Tibial artery (tissue), 4 donors: ENCODE data around the gene FHDC1.

Experiments
- DNase-seq, 2 donors: peaks; one replicate each; pipeline ENCODE4 v3.0.0-alpha.2; 2019
- H3K27ac ChIP-seq, 2 donors: fragments of 200-600 bp; sonication (generic) in 1 of 2; 1 replicate in 1 of 2; 2 replicates in 1 of 2; pipeline ENCODE4 v1.5.1; 2018 to 2019; ENCODE audit warnings: mild to moderate bottlenecking in 1 of 2
- H3K27me3 ChIP-seq, 2 donors: fragments of 200-600 bp; sonication (generic) in 1 of 2; one replicate each; pipeline versions ENCODE4 v1.5.1 to v1.6.0; 2016 to 2019
- H3K36me3 ChIP-seq, 3 donors: fragments of 200-600 bp; sonication (generic) in 2 of 3; one replicate each; pipeline ENCODE4 v1.5.1; 2016 to 2019; ENCODE audit warnings: mild to moderate bottlenecking in 2 of 3
- H3K4me1 ChIP-seq, 4 donors: fragments of 200-600 bp; sonication (generic) in 2 of 4; 1 replicate in 3 of 4; 2 replicates in 1 of 4; pipeline ENCODE4 v1.5.1; 2016 to 2019
- H3K4me3 ChIP-seq, 2 donors: fragments of 200-600 bp; sonication (generic) in 1 of 2; 1 replicate in 1 of 2; 2 replicates in 1 of 2; pipeline ENCODE4 v1.5.1; 2018 to 2019; ENCODE audit warnings: mild to moderate bottlenecking in 2 of 2
- H3K9me3 ChIP-seq, 3 donors: fragments of 200-600 bp; sonication (generic) in 1 of 3; one replicate each; pipeline ENCODE4 v1.5.1; 2016 to 2019
- CTCF ChIP-seq, 2 experiments: fragments of 200-600 bp in 1 of 2; fragments of 450-650 bp in 1 of 2; IDR thresholded peaks; one replicate each; pipeline ENCODE4 v1.5.1; 2017 to 2019; ENCODE audit warnings: antibody characterized with exemption in 2 of 2, mild to moderate bottlenecking in 1 of 2, moderate library complexity in 1 of 2
- intact Hi-C: fragments of 100-400 bp; cut with DNase I; formaldehyde crosslinking; loops from one replicate; pipeline ENCODE4 v1.15.0; 2023; ENCODE audit warnings: low total_unique reads

The FHDC1 gene

GRCh38 chr4:153001626-153002025 lies 65.5 kb downstream of the FHDC1 start:
- no peaks in the 10 kb centered on the region for H3K9me3 ChIP-seq
- H3K4me1 ChIP-seq, result no peaks in the 10 kb centered on the region
- intact Hi-C loops, result no loop called here
- no peak for DNase-seq
- no peak overlapping the region for H3K27ac ChIP-seq
- TF ChIP-seq CTCF (IDR thresholded peaks at IDR 0.05), result no peak
- H3K4me3 ChIP-seq, result no peak overlapping the region
- peaks cover 0 to 4% of the 10 kb centered on the region in 2 donors for H3K27me3 ChIP-seq
- no peaks in the 10 kb centered on the region for H3K36me3 ChIP-seq

- Histone ChIP-seq H3K4me1 (no peaks in the 10 kb centered on the region), H3K27me3 (peaks cover 0 to 4% of the 10 kb centered on the region in 2 donors), H3K4me3 (no peak overlapping the region), H3K36me3 (no peaks in the 10 kb centered on the region), H3K27ac (no peak overlapping the region), H3K9me3 (no peaks in the 10 kb centered on the region)
- DNase-seq, result no peak
- intact Hi-C loops, result no loop called here
- no peak for TF ChIP-seq CTCF (IDR thresholded peaks at IDR 0.05)
These were observed 66.0 kb downstream of the FHDC1 start for GRCh38 chr4:153002110-153002509.

GRCh38 chr4:153004081-153004850 lies 68.1 kb downstream of the FHDC1 start:
- intact Hi-C loops, result no loop called here
- Histone ChIP-seq H3K36me3 (no peaks in the 10 kb centered on the region), H3K9me3 (no peaks in the 10 kb centered on the region), H3K27me3 (peaks cover 0 to 4% of the 10 kb centered on the region in 2 donors), H3K27ac (no peak overlapping the region), H3K4me3 (no peak overlapping the region), H3K4me1 (no peaks in the 10 kb centered on the region)
- TF ChIP-seq CTCF (IDR thresholded peaks at IDR 0.05), result no peak
- no peak for DNase-seq

- intact Hi-C loops, result no loop called here
- H3K27ac ChIP-seq, result no peak overlapping the region
- H3K9me3 ChIP-seq, result no peaks in the 10 kb centered on the region
- H3K4me1 ChIP-seq, result no peaks in the 10 kb centered on the region
- DNase-seq, result no peak
- H3K36me3 ChIP-seq, result no peaks in the 10 kb centered on the region
- no peak for TF ChIP-seq CTCF (IDR thresholded peaks at IDR 0.05)
- H3K27me3 ChIP-seq, result peaks cover 0 to 4% of the 10 kb centered on the region in 2 donors
- no peak overlapping the region for H3K4me3 ChIP-seq
These were observed 69.8 kb downstream of the FHDC1 start for GRCh38 chr4:153005899-153006381.

GRCh38 chr4:153008578-153009199 lies 72.6 kb downstream of the FHDC1 start:
- Histone ChIP-seq H3K4me1 (no peaks in the 10 kb centered on the region), H3K9me3 (no peaks in the 10 kb centered on the region), H3K27me3 (no peaks in the 10 kb centered on the region), H3K27ac (no peak overlapping the region), H3K36me3 (no peaks in the 10 kb centered on the region), H3K4me3 (no peak overlapping the region)
- no peak for DNase-seq
- no peak for TF ChIP-seq CTCF (IDR thresholded peaks at IDR 0.05)
- intact Hi-C loops, result no loop called here
